ENCODE measurements around the gene CEBPZ. TPM values are rescaled to one million over a fixed set of nuclear protein-coding genes. Genes with fewer than 3 reads are reported as not detected.
A peak's percentile ranks its signal among the peaks of the same experiment; 100 is the strongest.

Gene CEBPZ
- total RNA-seq, 4 donors from 2014 or later, result 31.4 to 46.1 (median 34.5) TPM

DNA sequence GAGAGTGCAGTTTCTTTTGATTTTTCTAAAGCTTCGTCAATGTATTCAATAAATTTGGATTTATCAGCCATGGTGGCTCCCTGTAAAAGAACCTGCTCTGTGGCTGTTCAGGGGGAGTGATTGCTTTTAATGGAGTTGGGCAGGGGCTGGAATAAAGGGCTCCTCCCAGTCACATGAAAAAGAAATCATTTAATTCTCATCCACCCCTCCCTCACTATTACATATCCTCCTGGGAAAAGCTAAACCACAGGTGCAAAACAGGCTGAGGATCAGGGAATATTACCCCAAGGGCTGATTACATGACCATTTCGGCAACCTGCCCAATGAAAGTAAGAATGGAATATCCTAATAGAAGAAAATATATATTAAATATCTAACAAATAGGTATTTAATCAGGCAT lies 42.8 kb downstream of the CEBPZ start, which contains the start of gene SULT6B1:
TSS of gene SULT6B1 (minus strand) at position 101 of the 400 bp plus-strand sequence. CDS start at position 71, 30 bp downstream.
- H3K4me3 ChIP-seq (replicated peaks in 1 of 3), result no peak within 1 kb of the TSS
- 96 to 98% methylated on average over 2 of the region's 2 CpGs for WGBS, 2 donors
- H3K36me3 ChIP-seq, result no peaks in the 10 kb centered on the region
- intact Hi-C loops (cut with DNase I), result no loop called here
- H3K4me1 ChIP-seq, result no peaks in the 10 kb centered on the region
- DNase-seq, result no peak
- TF ChIP-seq POLR2A (IDR thresholded peaks at IDR 0.05), result no peak
- no peaks in the 10 kb centered on the region for H3K27me3 ChIP-seq
- H3K27ac ChIP-seq, result no peak within 1 kb of the TSS
- H3K9me3 ChIP-seq, result no peaks in the 10 kb centered on the region

- intact Hi-C loops (cut with DNase I), result no loop called here
- no peak overlapping the region for H3K4me3 ChIP-seq (replicated peaks in 1 of 3)
- DNase-seq, result peak in 1 of 2 donors; percentile 15
- H3K27me3 ChIP-seq, result no peaks in the 10 kb centered on the region
- H3K36me3 ChIP-seq, result no peaks in the 10 kb centered on the region
- TF ChIP-seq POLR2A (IDR thresholded peaks at IDR 0.05), result no peak
- TF ChIP-seq, protein P1, sequence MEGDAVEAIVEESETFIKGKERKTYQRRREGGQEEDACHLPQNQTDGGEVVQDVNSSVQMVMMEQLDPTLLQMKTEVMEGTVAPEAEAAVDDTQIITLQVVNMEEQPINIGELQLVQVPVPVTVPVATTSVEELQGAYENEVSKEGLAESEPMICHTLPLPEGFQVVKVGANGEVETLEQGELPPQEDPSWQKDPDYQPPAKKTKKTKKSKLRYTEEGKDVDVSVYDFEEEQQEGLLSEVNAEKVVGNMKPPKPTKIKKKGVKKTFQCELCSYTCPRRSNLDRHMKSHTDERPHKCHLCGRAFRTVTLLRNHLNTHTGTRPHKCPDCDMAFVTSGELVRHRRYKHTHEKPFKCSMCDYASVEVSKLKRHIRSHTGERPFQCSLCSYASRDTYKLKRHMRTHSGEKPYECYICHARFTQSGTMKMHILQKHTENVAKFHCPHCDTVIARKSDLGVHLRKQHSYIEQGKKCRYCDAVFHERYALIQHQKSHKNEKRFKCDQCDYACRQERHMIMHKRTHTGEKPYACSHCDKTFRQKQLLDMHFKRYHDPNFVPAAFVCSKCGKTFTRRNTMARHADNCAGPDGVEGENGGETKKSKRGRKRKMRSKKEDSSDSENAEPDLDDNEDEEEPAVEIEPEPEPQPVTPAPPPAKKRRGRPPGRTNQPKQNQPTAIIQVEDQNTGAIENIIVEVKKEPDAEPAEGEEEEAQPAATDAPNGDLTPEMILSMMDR (IDR thresholded peaks at IDR 0.05), result no peak
- H3K4me1 ChIP-seq, result no peaks in the 10 kb centered on the region
- no peaks in the 10 kb centered on the region for H3K9me3 ChIP-seq
- no peak overlapping the region for H3K27ac ChIP-seq
- 58 to 66% methylated on average over 17 of the region's 17 CpGs for WGBS, 2 donors
Measured at GRCh38 chr2:37181726-37182684, 49.4 kb downstream of the CEBPZ start.

DNA sequence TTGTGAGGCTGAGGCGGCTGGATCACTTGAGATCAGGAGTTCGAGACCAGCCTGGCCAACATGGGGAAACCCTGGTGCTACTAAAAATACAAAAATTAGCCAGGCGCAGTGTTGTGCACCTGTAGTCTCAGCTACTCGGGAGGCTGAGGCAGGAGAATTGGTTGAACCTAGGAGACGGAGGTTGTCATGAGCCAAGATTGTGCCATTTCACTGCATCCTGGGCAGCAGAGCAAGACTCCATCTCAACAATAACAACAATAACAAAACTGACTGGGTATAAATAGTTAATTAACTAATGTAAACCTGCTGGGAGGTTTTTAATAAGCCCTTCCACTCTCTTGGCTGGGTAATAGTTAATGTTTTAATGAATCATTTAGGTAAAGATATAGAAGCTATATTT lies 50.8 kb downstream of the CEBPZ start:
- Histone ChIP-seq H3K36me3 (no peaks in the 10 kb centered on the region), H3K27me3 (no peaks in the 10 kb centered on the region), H3K27ac (no peak overlapping the region), H3K9me3 (no peaks in the 10 kb centered on the region), H3K4me1 (no peaks in the 10 kb centered on the region), H3K4me3 (replicated peaks in 1 of 3) (no peak overlapping the region)
- no peak for TF ChIP-seq POLR2A (IDR thresholded peaks at IDR 0.05)
- TF ChIP-seq, protein P1 (IDR thresholded peaks at IDR 0.05), result no peak
- WGBS, 2 donors, result 91 to 94% methylated on average over 5 of the region's 5 CpGs
- DNase-seq, result no peak
- intact Hi-C loops (cut with DNase I), result no loop called here

DNA sequence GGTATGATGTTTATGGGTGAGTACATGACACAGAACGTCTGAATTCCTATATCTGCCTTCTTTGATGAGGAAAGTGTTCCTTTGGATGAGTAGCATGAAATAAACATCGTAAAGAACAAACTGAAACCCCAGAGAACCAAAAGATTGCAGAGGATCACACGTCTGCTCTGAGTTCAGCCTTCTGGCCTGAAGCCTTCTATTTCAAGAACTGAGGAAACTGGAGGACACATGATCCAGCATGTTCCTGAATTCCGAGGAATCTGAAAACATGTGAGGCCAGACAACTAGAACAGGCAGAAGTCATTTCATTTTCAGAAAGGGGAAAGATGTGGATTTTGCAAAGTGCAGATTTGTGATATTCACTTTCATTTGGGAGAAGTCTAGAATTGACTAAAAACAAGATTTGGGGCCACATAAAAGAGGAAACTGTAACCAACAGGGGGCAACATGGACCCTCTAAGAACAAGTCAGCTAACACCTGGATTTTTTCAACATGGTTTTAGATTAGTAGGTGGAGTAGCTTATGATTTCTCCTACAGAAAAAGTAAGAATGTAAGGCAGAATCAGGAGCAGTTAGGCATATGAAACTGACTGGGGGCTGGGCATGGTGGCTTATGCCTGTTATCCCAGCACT lies 51.3 kb downstream of the CEBPZ start:
- Histone ChIP-seq H3K9me3 (no peaks in the 10 kb centered on the region), H3K4me1 (no peaks in the 10 kb centered on the region), H3K36me3 (no peaks in the 10 kb centered on the region), H3K4me3 (replicated peaks in 1 of 3) (no peak overlapping the region), H3K27ac (no peak overlapping the region), H3K27me3 (no peaks in the 10 kb centered on the region)
- DNase-seq, result no peak
- intact Hi-C loops (cut with DNase I), result no loop called here
- WGBS, 2 donors, result 64 to 68% methylated on average over 4 of the region's 4 CpGs
- TF ChIP-seq, protein P1 (IDR thresholded peaks at IDR 0.05), result no peak
- no peak for TF ChIP-seq POLR2A (IDR thresholded peaks at IDR 0.05)

DNA sequence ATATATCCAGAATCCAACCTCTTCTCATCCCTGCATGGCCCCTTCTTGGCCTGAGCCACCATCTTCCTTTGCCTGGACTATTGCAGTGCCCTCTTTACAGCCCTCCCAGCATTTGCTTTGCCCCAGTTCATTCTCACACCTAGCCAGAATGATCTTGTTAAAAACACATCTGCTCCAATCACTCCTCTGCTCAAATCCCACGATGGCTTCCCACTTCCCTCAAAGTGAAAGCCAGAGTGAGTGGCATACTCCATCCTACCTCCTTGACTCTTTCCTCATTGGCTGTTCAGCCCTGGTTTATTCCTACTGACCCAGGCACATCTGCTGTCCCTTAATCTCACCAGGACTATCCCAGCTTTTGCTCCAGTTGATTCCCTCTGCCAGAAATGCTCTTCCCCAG lies 57.7 kb downstream of the CEBPZ start:
- Histone ChIP-seq H3K36me3 (no peaks in the 10 kb centered on the region), H3K4me3 (replicated peaks in 1 of 3) (no peak overlapping the region), H3K27me3 (no peaks in the 10 kb centered on the region), H3K9me3 (no peaks in the 10 kb centered on the region), H3K27ac (no peak overlapping the region), H3K4me1 (no peaks in the 10 kb centered on the region)
- WGBS, 2 donors, result 85 to 87% methylated on average over 1 of the region's 1 CpG
- no peak for TF ChIP-seq POLR2A (IDR thresholded peaks at IDR 0.05)
- TF ChIP-seq, protein P1 (IDR thresholded peaks at IDR 0.05), result no peak
- intact Hi-C loops (cut with DNase I), result no loop called here
- no peak for DNase-seq
